HG03097 (cell line): ENCODE results near the gene GDPD5.

Experiments
- ATAC-seq: cut with Tn5 transposase; IDR thresholded peaks from one replicate; pipeline ENCODE4 v1.9.1; 2021; ENCODE audit not compliant: unreplicated experiment, low FRiP score

Gene GDPD5

GRCh38 chr11:75558939-75559843 is 33.5 kb upstream of the GDPD5 start:
- no peak for ATAC-seq

DNA sequence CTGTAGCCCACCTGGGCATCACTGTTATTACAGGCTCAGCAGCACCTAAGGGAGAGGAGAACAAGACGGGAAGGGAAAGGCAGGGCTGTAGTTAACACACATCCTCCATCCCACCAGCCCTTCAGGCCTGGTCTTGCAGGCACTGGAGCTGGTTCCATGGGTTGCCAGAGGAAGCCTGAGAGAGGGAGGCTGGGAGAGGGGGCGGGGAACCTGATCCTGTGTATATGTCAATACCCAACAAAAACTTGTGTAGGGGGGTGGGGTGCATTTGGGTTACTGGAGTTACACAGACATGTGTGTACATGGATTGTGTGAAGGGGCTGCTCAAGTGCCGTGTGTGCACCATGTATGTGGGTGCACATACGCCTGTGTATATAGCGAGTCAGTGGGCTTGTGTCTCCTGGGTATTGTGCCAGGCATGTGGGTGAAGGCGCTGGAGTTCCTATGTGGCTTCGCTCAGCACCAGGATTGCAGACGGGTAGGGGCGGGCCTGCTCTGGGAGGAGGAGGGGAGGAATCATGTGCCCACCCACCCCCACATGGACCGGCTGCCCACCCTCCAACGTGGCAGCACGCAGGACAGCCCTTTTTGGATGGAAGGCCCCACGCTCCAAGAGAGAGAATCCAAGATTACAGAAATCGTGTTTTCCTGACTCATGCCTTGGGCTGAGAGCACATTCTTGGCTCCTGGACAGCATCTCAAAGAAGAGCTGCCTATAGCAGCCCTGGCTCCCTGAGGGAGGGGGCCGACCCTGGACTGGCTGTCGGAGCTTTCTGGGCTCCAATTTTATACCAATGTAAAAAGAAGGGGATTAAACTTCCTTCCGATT is 32.1 kb upstream of the GDPD5 start:
- ATAC-seq, result no peak

- no peak for ATAC-seq
Measured at GRCh38 chr11:75556275-75556674, 30.5 kb upstream of the GDPD5 start.

DNA sequence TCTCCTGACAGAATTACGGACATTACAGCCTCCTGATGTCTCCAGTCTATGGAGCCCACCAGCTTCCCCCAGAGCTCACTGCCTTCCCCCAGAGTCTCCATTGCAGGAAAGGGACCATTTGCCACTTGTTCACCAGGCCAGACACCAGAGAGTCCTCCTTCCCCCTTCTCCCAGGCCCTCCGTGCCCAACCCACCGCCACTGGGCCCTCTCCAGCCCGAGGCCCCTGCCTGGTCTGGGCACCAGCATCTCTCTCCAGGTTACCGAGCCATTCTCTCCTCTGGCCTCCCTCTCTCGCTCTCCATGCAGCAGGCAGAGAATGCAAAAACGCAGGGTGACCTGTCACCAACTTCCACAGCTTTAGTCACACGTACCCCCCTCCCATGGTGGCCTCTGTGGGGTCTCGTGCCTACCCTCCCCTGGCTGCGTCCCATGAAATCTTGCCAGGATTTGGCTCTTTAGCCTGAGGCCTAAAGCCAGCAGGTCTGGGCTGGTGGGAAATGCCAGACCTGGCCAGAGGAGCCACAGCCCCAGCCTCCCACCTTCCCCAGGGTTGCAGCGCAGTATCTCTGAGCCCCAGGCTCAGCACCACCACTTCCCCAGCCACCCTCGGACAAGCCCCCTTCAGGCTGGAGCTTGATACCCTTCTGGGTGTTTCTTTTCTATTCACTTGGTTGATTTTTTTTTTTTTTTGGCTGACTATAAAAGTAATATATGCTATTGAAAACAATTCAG is 29.5 kb upstream of the GDPD5 start:
- no peak for ATAC-seq

GRCh38 chr11:75554258-75555022 is 28.7 kb upstream of the GDPD5 start:
- ATAC-seq, result no peak

DNA sequence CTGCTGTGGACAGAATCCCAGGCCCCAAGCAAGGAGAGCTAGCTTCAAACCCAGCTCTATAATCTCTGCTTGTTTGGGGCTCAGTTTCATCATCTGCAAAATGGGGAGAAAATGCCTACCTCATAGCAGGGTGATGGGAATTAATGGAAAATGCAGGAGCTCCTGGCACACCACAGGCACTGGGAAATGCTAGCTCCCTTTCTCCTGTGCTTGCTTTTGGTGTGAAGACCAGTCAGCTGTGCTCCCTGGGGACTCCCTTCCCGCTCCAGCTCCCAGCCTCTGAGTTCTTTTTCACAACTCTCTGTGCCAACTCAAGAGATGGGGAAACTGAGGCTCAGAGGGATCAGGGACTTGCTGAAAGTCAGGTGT is 28.1 kb upstream of the GDPD5 start:
- no peak for ATAC-seq

DNA sequence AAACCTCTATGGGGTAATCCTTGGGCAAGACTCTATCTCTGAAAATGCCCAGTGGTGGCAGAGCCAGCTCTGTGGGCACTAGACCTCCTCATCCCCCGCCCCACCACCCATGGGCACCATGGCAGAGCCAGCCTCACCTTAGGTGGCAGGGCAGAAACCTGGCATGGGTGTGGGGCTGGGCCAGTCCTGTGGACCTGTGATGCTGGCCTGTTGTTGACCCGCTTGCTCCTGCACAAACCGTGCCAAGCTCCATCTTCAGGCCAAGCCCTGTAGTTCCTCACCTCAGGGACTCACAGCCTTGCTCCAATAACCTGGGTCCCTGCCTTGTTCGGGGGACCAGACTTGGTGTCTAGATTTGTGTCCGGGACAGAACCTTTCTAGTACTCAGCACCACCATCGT is 27.4 kb upstream of the GDPD5 start:
- ATAC-seq, result no peak

DNA sequence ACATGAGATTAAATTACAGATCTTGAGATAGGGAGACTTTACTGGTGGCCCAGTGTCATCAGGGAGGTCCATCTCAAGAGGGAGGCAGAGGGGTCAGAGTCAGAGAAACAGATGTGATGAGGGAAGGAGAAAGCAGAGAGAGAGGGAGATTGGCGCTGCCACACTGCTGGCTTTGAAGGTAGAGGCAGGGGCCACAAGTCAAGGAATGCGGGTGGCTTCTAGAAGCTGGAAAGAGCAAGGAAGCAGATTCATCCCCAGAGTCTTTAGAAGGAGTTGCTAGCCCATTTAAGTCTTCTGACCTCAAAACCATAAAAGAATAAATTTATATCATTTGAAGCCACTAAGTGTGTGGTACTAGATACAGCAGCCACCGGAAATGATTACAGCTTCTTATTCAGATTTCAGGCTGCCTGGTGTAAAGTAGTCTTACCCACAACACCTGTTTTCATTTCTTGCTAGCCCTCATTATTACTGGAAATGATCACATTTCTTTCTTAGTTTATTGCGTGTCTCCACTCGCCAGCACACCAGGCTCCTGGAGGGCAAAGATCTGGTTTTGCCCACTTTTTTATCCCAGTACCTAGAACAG is 23.7 kb upstream of the GDPD5 start:
- ATAC-seq, result no peak

DNA sequence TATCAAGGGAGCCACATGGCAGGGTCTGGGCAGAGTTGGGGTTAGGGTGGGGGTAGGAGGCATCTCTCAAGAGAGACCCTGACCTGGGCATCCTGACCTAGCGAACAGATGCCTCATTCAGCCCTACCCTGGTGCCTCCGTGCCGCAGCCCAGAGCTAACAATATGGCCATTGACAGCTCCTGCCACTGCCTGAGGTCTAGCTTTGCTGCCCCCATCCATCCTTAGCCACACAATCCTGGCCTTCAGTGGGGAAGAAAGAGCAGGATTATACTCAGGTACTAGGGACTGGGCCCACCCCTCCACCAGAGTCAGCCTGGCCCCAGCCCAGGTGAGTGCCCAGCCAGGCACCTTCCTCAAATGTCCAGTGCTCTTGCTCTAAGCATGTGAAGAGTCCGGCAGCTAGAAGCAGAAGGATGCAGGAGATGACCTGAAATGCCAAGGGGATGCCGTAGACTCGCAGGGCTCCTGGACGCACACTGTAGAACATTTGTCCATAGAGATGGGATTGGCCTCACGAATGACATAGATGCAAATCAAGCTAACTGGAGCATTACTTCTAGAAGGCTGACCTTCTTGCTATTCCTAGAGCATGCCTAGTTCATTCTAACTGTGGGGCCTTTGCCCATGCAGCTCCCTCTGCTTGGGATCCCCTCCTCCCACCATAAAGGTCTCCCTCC is 23.0 kb upstream of the GDPD5 start:
- ATAC-seq, result no peak

GRCh38 chr11:75547617-75548058 is 21.9 kb upstream of the GDPD5 start:
- no peak for ATAC-seq

- no peak for ATAC-seq
Measured at GRCh38 chr11:75547177-75547576, 21.4 kb upstream of the GDPD5 start.

GRCh38 chr11:75543806-75544205 is 18.1 kb upstream of the GDPD5 start:
- ATAC-seq, result no peak

DNA sequence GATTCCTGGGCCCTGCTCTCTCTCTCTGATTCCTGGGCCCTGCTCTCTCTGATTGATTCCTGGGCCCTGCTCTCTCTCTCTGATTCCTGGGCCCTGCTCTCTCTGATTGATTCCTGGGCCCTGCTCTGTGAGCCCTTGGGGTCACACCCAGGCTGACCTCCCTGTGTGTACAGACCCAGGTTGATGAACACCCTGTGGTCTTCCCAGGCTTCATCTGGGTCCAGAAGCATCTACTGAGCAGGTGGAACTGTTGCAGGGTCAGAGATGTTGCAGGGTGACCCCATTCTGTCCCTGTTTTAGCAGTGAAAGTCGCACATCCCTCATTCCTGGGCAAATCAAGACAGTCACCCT is 16.3 kb upstream of the GDPD5 start:
- ATAC-seq, result no peak

GRCh38 chr11:75541193-75542087 is 15.7 kb upstream of the GDPD5 start:
- ATAC-seq, result no peak

GRCh38 chr11:75539459-75540334 is 14.0 kb upstream of the GDPD5 start:
- no peak for ATAC-seq

DNA sequence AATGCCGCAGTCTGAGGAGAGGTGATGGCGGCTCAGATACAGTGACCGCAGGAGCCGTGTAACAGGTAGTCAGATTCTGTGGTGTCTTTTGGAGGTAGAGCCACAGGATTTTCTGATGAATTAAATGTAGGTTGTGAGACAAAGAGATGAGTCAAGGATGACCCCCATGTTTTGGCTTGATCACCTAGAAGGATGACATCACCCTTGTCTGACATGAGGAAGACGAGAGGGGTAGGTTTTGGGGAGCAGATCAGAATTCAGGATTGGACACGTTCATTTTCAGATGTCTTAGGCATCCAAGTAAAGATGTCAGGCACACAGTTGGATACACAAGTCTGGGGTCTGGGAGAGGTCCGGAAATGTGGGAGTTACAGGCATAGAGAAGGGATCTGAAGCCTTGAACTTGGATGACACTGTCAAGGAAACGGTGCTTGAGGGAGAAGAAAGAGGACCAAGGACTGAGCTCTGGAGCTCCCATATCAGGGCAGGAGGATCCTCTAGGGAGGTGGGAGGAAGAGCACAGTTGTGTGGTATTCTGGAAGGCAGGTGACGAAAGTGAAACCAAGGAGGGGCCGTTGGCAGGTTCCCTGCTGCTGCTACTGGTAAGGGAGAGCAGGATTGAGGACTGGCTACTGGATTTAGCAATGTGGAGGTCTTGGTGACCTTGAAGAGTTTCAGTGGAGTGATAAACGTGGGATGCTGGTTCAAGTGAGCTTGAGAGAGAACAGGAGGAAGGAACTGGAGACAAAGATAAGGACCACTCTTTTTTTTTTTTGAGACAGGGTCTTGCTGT is 12.6 kb upstream of the GDPD5 start:
- ATAC-seq, result no peak

DNA sequence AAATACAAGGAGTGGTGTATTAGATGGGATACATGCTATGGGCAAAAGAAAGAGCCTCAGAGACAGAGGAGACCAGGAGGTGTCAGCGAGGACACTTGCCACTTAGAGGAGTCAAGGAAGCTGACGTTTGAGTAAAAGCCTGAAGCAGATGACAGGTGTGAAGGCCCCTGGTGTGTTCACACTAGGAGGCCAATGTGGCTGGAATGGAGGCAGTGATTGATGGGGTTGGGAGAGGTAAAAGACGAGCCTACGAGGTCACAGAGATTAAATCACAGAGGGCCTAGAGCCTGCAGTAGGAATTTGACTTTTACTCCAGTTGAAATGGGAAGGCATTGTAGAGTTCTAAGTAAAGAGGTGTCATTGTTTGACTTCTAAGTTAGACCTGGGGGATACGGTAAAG is 12.0 kb upstream of the GDPD5 start:
- no peak for ATAC-seq
